Prostate gland (tissue), 2 donors: ENCODE data around the gene CFAP54. TPM values are rescaled to one million over a fixed set of nuclear protein-coding genes. Genes with fewer than 3 reads are reported as not detected.

Experiments
- DNase-seq: peaks from one replicate; pipeline ENCODE4 v3.0.0-alpha.2; 2019; ENCODE audit warnings: low spot score
- H3K27ac ChIP-seq, 2 donors: fragments of 200-600 bp; sonication (generic); 2 replicates each; pipeline ENCODE4 v1.5.1; 2017 to 2019
- H3K27me3 ChIP-seq: fragments of 200-600 bp; sonication (generic); replicated peaks from 2 replicates; pipeline ENCODE4 v1.5.1; 2019; ENCODE audit not compliant: insufficient read depth
- H3K36me3 ChIP-seq, 2 donors: fragments of 200-600 bp; sonication (generic); 1 replicate in 1 of 2; 2 replicates in 1 of 2; pipeline versions ENCODE4 v1.5.1 to v1.8.1; 2017 to 2019
- H3K4me1 ChIP-seq: fragments of 200-600 bp; sonication (generic); replicated peaks from 2 replicates; pipeline ENCODE4 v1.5.1; 2019
- H3K4me3 ChIP-seq, 2 donors: fragments of 200-600 bp; sonication (generic); 2 replicates each; pipeline ENCODE4 v1.5.1; 2017 to 2019
- H3K9me3 ChIP-seq: fragments of 200-600 bp; sonication (generic); 2 replicates; pipeline ENCODE4 v1.5.1; 2017
- CTCF ChIP-seq, 4 experiments: fragments of 200-600 bp in 2 of 4; fragments of 450-650 bp in 2 of 4; sonication (generic) in 2 of 4; IDR thresholded peaks; 1 replicate in 3 of 4; 2 replicates in 1 of 4; pipeline ENCODE4 v1.5.1; 2016 to 2019; ENCODE audit warnings: antibody characterized with exemption in 4 of 4, mild to moderate bottlenecking in 2 of 4, moderate library complexity in 2 of 4
- POLR2A ChIP-seq: fragments of 450-650 bp; IDR thresholded peaks from one replicate; pipeline ENCODE4 v1.6.1; 2016; ENCODE audit warnings: antibody characterized with exemption, mild to moderate bottlenecking
- POLR2AphosphoS5 ChIP-seq: sonication (generic); formaldehyde crosslinking; IDR thresholded peaks from one replicate; pipeline ENCODE4 v1.6.1; 2017; ENCODE audit warnings: antibody characterized with exemption
- WGBS: methylation state at CpG from one replicate; pipeline ENCODE4 v1.1.5; 2018; 5-methylcytosine and 5-hydroxymethylcytosine counted together
- intact Hi-C: fragments of 100-400 bp; cut with DNase I; formaldehyde crosslinking; loops from one replicate; pipeline ENCODE4 v1.14.2; 2022
- total RNA-seq, 2 donors: library from RNA; depleted of rRNA; stranded (reverse); fragments of >200 nt; gene quantifications; one replicate each; pipeline ENCODE4 v1.1.0, GENCODE V29; 2016

Gene CFAP54
- total RNA-seq, 2 donors from 2014 or later, result 0.68 to 2.3 TPM

- Histone ChIP-seq H3K9me3 (no peaks in the 10 kb centered on the region), H3K27me3 (no peaks in the 10 kb centered on the region), H3K27ac (no peak overlapping the region), H3K4me1 (no peaks in the 10 kb centered on the region), H3K4me3 (no peak overlapping the region), H3K36me3 (no peaks in the 10 kb centered on the region)
- no peak for TF ChIP-seq CTCF (IDR thresholded peaks at IDR 0.05)
- no peak for TF ChIP-seq POLR2A
- no peak for TF ChIP-seq POLR2AphosphoS5
- intact Hi-C loops, result loop anchor here (5.0 to 10.0 kb wide), 2 partner anchors 228 to 306 kb away; no protein-coding TSS in a partner anchor
- WGBS, result 75% methylated on average over 5 of the region's 5 CpGs
- no peak for DNase-seq
Measured at GRCh38 chr12:96513166-96513565, 23.8 kb downstream of the CFAP54 start.

- no peaks in the 10 kb centered on the region for H3K27me3 ChIP-seq
- TF ChIP-seq CTCF (IDR thresholded peaks at IDR 0.05) (no peak), POLR2A (no peak), POLR2AphosphoS5 (no peak)
- intact Hi-C loops, result loop anchor here (5.0 to 10.0 kb wide), 2 partner anchors 229 to 306 kb away; no protein-coding TSS in a partner anchor
- H3K9me3 ChIP-seq, result no peaks in the 10 kb centered on the region
- 82% methylated on average over 4 of the region's 4 CpGs for WGBS
- no peak overlapping the region for H3K4me3 ChIP-seq
- no peaks in the 10 kb centered on the region for H3K4me1 ChIP-seq
- H3K36me3 ChIP-seq, result no peaks in the 10 kb centered on the region
- H3K27ac ChIP-seq, result no peak overlapping the region
- no peak for DNase-seq
Measured at GRCh38 chr12:96513681-96514080, 24.3 kb downstream of the CFAP54 start.

GRCh38 chr12:96514328-96514727 is 25.0 kb downstream of the CFAP54 start:
- no peaks in the 10 kb centered on the region for H3K4me1 ChIP-seq
- no peaks in the 10 kb centered on the region for H3K9me3 ChIP-seq
- H3K27ac ChIP-seq, result no peak overlapping the region
- no peak for DNase-seq
- H3K4me3 ChIP-seq, result no peak overlapping the region
- H3K27me3 ChIP-seq, result no peaks in the 10 kb centered on the region
- no peaks in the 10 kb centered on the region for H3K36me3 ChIP-seq
- TF ChIP-seq POLR2A (no peak), CTCF (IDR thresholded peaks at IDR 0.05) (no peak), POLR2AphosphoS5 (no peak)
- intact Hi-C loops, result loop anchor here (5.0 to 10.0 kb wide), 2 partner anchors 230 to 307 kb away; no protein-coding TSS in a partner anchor
- WGBS, result 34% methylated on average over 3 of the region's 3 CpGs

- DNase-seq, result peak; percentile 62
- H3K27ac ChIP-seq, result no peak overlapping the region
- WGBS, result 39% methylated on average over 8 of the region's 8 CpGs
- no peaks in the 10 kb centered on the region for H3K36me3 ChIP-seq
- H3K4me3 ChIP-seq, result no peak overlapping the region
- intact Hi-C loops, result loop anchor here (5.0 to 10.0 kb wide), 2 partner anchors 232 to 454 kb away; no protein-coding TSS in a partner anchor
- H3K9me3 ChIP-seq, result no peaks in the 10 kb centered on the region
- no peaks in the 10 kb centered on the region for H3K27me3 ChIP-seq
- TF ChIP-seq CTCF (IDR thresholded peaks at IDR 0.05) (peak; percentile 13 to 82 (median 69)), POLR2AphosphoS5 (no peak), POLR2A (no peak)
- no peaks in the 10 kb centered on the region for H3K4me1 ChIP-seq
Measured at GRCh38 chr12:96516472-96517430, 27.4 kb downstream of the CFAP54 start.

- H3K27ac ChIP-seq, result no peak overlapping the region
- H3K4me3 ChIP-seq, result no peak overlapping the region
- no peak for DNase-seq
- intact Hi-C loops, result no loop called here
- WGBS, result 77% methylated on average over 3 of the region's 3 CpGs
- H3K9me3 ChIP-seq, result no peaks in the 10 kb centered on the region
- TF ChIP-seq POLR2AphosphoS5, result no peak
- no peak for TF ChIP-seq POLR2A
- TF ChIP-seq CTCF (IDR thresholded peaks at IDR 0.05), result no peak
- H3K27me3 ChIP-seq, result no peaks in the 10 kb centered on the region
- H3K4me1 ChIP-seq, result no peaks in the 10 kb centered on the region
- H3K36me3 ChIP-seq, result no peaks in the 10 kb centered on the region
Measured at GRCh38 chr12:96520767-96521166, 31.4 kb downstream of the CFAP54 start.
